IPS DF 19.7 (cell line): Measurements from ENCODE around the gene GPR35.
"Not testable (repeated sequence)": the region's sequence is repeated elsewhere in the genome, so short reads cannot be mapped to it uniquely, and the experiment has no call there.

ENCODE experiments used
- DNase-seq: peaks from one replicate; pipeline ENCODE4 v3.0.0-alpha.2; 2013; ENCODE audit warnings: low read depth, low spot score

The GPR35 gene

GRCh38 chr2:240602266-240603050, 22.8 kb upstream of the GPR35 start:
- DNase-seq, result no peak

GRCh38 chr2:240603081-240603835, 22.0 kb upstream of the GPR35 start:
- no peak for DNase-seq

GRCh38 chr2:240603846-240604245, 21.4 kb upstream of the GPR35 start:
- no peak for DNase-seq

- DNase-seq, result no peak
Observed at GRCh38 chr2:240604291-240604938, 20.9 kb upstream of the GPR35 start.

DNA sequence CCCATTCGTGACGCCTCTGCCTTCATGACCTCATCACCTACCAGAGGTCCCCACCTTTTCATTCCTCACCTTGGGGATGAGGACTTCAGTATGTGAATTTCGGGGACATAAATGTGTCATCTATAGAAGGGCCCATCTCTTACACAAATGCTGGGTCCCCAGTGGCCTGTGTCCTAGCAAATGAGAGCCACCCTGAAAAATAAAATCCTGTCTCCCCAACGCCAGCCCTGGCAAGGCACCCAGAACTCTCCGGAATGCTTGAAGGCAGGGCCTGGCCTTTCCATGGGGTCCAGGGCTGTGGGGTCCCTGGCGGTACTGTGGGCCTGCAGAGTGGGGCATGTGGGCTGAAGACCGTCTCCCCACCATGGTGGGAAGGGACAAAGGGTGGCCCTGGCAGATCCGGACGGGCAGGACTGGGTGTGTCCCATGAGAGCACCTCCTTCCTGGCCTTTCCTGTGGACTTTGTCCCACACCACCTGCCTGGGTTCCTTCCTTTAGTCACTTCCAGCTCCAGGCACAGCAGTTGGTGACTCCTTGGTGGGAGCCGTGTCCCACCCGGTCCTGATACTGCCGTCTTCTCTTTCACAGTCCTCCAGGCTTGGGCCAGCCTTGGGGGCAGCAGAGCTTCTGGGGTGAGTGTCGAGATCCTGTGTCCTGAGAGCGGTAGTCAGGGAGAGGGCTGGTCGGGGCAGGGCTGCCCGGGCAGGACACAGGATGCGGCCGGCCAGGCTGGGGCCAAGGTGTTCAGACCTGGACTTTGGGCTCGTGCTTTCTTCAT, 20.2 kb upstream of the GPR35 start:
- no peak for DNase-seq

GRCh38 chr2:240605867-240606743, 19.2 kb upstream of the GPR35 start:
- DNase-seq, result no peak

- no peak for DNase-seq
Observed at GRCh38 chr2:240611601-240612210, 13.6 kb upstream of the GPR35 start.

DNA sequence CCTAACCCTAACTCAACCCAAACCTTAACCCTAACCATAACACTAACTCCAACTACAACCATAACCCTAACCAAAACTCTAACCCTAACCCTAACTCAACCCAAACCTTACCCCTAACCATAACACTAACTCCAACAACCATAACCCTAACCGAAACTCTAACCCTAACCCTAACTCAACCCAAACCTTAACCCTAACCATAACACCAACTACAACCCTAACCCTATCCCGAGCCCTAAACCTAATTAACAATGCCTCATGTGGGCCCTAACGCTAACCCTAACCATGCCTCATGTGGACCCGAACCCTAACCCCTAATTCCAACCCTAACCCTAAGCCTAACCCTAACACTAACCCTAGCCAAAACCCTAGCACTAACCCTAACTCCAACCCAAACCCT, 11.5 kb upstream of the GPR35 start:
- DNase-seq, result no peak

DNA sequence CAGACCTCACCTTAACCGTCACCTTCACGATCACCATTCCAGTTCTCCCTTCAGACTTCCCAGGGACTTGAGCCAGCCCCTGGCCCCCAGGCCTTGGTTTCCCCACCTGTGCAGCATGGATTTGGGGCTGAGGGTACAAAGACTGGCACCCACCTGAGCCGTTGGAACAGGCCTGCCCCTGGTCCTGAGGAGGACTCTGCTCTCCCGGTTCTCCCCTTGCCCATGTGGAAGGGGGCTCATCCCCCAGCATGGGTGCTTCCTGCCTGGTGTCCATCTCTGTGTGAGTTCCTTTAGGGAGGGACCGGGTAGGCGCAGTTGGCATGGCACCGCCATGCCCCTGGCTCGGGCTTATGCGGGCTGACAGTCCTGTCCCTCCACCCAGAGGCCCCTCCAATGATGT, 10.9 kb upstream of the GPR35 start:
- DNase-seq, result no peak

DNA sequence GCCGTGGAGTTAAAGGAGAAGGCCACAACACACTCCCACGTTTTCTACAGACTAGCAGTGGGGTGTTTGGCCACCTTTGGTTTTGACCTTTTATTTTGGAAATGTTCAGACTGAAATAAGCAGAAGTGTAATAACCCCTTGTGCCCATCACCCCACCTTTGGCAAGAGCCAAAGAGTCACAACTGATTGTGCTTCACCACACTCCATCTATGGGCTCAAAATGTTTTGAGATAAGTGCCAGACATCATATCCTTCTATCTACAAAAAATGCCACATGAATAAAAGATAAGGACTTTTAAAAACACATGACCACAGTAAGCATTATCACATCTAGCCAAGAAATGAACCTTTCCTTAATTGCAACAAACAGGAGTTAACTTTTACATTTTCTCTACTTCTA, 9.9 kb upstream of the GPR35 start:
- no peak for DNase-seq

DNA sequence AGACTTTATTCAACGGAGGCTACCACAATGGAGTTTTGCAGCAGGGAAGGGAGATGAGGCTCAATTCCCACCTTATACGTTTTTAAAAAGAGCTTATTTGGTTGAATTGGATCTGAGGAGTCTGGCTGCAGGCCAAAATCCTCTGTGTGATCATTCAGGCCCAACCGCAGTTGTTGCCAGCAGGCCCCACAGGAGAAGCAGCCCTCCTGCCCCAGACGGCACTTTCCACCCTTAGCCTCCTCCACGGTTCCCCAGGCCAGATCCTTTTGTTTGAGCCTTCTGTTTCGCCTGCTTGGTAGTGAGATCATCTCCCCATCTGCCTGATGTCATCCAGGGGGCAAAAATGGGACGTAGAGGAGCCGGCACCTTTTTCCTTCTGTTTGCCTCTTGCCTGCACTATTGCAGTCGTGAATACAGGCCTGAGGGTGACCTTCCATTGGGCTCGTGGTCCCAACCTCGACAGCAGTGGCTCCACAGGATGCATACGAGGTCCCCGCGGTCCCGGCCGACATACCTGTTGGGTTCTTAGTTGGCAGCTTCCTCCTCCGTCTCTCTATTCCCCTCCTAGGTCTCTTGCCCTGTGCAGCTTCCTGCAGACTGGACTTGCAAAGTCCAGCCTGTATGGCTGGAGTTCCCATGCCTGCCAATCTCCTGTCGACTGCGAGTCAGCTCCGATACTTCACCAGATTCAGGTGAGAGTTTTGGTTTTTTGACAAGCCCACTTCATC, 9.3 kb upstream of the GPR35 start:
- DNase-seq, result no peak

GRCh38 chr2:240616860-240617666, 8.2 kb upstream of the GPR35 start:
- not testable (repeated sequence) for DNase-seq

DNA sequence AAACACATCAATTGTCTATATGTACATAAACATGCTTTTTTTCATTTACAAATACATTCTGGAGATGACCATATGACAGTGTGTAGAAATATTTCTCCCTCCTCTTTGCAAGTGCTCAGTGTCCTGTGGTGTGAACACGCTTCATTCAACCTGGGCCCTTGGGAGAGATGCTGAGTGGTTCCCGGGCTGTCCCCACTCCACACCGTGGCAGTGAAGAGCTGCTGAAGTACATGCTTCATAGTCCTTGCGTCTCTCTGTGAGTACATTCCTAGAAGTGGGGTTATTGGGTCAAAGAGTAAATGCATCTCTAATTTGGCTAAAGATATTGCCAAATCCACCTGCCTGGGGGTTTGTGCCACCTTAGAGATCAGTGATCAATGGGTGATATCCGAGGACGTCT, 6.5 kb upstream of the GPR35 start:
- DNase-seq, result no peak

DNA sequence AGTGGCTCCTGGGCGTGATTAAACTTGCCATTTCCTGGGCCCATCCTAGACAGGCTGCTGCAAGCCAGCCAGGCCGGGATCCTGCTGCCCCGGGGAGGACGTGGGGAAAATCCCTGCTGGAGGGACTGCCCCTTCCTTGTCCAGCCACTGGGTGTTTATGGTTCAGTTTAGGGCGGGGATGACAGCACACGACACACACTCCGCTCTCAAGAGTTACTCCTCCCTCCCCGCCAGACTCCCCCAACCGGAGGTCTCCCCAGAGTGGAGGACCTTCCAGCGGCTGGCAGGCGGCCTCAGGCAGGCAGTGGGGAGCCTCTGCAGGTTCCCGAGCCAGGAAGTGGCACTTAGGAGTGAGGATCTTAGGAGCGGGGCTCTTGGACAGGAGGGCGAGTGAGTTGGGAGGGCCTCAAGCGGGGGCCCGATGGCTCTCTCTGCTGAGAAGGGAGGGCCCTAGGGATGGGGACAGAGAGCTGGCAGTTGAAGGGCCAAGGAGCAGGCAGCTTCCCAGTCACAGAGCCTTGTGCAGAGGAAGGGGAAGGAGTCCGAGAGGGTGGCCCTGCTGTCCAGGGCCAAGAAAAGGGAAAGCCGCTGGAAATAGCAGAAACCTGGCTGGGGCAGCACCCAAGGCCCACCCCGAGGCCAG, 5.7 kb upstream of the GPR35 start:
- DNase-seq, result no peak

GRCh38 chr2:240620149-240620731, 5.0 kb upstream of the GPR35 start:
- no peak for DNase-seq

GRCh38 chr2:240620859-240621258, 4.4 kb upstream of the GPR35 start:
- DNase-seq, result no peak

DNA sequence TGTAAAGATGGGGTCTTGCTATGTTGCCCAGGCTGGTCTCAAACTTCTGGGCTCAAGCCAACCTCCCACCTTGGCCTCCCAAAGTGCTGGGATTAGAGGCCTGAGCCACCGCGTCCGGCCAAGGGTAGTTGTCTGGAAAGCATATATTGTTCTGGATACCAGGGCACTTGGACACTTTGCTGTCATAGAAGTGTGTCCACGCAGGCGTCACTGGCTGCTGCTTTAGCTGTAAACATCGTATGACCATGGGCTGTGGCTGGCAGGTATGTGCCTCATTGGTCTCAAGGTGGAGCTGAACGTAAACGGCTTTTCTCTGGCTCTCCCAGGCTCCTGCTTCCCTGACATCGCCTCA, 3.2 kb upstream of the GPR35 start:
- no peak for DNase-seq
